H1 (cell line): Measurements from ENCODE around the gene RXFP1. TPM values are rescaled to one million over a fixed set of nuclear protein-coding genes. Genes with fewer than 3 reads are reported as not detected.

Experiments used
- GTF2F1 ChIP-seq: IDR thresholded peaks from 2 replicates; pipeline ENCODE4 v1.6.1; 2012; ENCODE audit warnings: low read depth, low read length, improper control_type of control experiment, borderline replicate concordance
- TAF1 ChIP-seq: IDR thresholded peaks from 2 replicates; pipeline ENCODE4 v1.6.1; 2011; ENCODE audit warnings: mild to moderate bottlenecking, low read depth, low read length
- polyA plus RNA-seq, 7 experiments: library from polyadenylated mRNA; depleted of rRNA in 3 of 7; stranded (reverse) in 5 of 7; unstranded in 2 of 7; fragments of >200 nt in 5 of 7; fragments of 200-250 nt in 2 of 7; gene quantifications; 1 replicate in 5 of 7; 2 replicates in 1 of 7; 4 replicates in 1 of 7; pipeline versions ENCODE4 v1.2.1 to v1.2.3, GENCODE V29; 2011 to 2013; ENCODE audit warnings: missing spikeins in 2 of 7, mixed read lengths in 2 of 7
- total RNA-seq: library from RNA; stranded (reverse); fragmentation: NEBNext Ultra II Directional; extraction: Animal tissue kit (Norgen Biotek cat#: 25700); gene quantifications from 2 replicates; pipeline ENCODE4 v1.2.1, GENCODE V29; 2021
- TF ChIP-seq, protein P1 (sequence below), 3 experiments: IDR thresholded peaks; 1 replicate in 2 of 3; 2 replicates in 1 of 3; pipeline versions ENCODE4 v1.5.1 to v1.6.1; 2011; ENCODE audit warnings: low read length in 3 of 3, mild to moderate bottlenecking in 3 of 3, inconsistent platforms in 2 of 3, low read depth in 1 of 3, moderate library complexity in 1 of 3; ENCODE audit not compliant: insufficient read depth in 1 of 3; ENCODE audit errors: control extremely low read depth in 1 of 3

Gene RXFP1
- total and polyA plus RNA-seq, 2 of the 8 experiments (the other 6 are each of a cell fraction or from before 2014, with no cell fraction given), result 0.14 to 0.56 TPM

DNA sequence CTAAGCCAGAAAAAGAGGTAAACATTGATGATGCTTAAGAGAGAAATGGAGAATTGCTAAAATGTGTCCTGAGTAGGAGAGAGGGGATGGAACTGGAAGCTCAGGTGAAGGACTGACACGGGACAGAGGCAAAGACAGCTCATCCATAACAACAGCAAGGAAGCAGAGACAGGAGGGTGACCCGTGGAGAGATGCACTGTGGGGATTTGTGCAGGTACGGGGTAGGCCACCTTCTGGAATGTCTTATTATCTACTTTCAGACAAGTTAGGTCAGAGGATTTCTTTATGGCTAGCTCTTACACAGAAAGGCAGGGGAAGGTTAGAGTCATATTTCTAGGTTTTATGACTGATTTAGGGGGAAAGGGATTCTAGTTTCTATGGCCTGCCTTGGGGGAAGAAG lies 31.7 kb downstream of the RXFP1 start (continued):
- no peak for TF ChIP-seq GTF2F1
- TF ChIP-seq, protein P1, sequence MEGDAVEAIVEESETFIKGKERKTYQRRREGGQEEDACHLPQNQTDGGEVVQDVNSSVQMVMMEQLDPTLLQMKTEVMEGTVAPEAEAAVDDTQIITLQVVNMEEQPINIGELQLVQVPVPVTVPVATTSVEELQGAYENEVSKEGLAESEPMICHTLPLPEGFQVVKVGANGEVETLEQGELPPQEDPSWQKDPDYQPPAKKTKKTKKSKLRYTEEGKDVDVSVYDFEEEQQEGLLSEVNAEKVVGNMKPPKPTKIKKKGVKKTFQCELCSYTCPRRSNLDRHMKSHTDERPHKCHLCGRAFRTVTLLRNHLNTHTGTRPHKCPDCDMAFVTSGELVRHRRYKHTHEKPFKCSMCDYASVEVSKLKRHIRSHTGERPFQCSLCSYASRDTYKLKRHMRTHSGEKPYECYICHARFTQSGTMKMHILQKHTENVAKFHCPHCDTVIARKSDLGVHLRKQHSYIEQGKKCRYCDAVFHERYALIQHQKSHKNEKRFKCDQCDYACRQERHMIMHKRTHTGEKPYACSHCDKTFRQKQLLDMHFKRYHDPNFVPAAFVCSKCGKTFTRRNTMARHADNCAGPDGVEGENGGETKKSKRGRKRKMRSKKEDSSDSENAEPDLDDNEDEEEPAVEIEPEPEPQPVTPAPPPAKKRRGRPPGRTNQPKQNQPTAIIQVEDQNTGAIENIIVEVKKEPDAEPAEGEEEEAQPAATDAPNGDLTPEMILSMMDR (IDR thresholded peaks at IDR 0.05; ENCODE audit: control extremely low read depth in 1 of 3, insufficient read depth in 1 of 3, low read depth in 1 of 3, low read length in 3 of 3), result no peak
- no peak for TF ChIP-seq TAF1
